GM12801 (cell line): ENCODE results near the gene NOSTRIN.

Source experiments
- TF ChIP-seq, protein P1 (sequence below): IDR thresholded peaks from one replicate; pipeline ENCODE4 v1.5.1; 2011; ENCODE audit warnings: control low read depth; ENCODE audit not compliant: insufficient read length; ENCODE audit errors: extremely low read depth

Gene NOSTRIN

DNA sequence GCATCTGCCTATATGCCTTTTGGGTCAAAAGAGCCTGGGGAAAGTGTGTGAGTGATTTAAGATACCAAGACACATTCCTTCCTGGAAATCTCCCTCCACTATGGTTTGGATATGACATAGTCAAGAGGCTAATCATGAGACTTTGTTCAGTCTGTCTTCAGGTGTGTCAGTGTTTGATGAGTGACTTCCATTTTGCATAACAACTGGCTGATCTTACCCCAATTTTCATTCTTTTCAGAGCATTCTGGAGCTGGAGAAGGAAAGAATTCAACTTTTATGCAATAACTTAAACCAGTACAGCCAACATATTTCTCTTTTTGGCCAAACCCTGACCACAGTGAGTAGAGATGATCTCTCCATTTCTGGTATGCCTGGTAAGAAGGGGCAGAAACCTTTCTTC lies 48.4 kb downstream of the NOSTRIN start:
- TF ChIP-seq, protein P1, sequence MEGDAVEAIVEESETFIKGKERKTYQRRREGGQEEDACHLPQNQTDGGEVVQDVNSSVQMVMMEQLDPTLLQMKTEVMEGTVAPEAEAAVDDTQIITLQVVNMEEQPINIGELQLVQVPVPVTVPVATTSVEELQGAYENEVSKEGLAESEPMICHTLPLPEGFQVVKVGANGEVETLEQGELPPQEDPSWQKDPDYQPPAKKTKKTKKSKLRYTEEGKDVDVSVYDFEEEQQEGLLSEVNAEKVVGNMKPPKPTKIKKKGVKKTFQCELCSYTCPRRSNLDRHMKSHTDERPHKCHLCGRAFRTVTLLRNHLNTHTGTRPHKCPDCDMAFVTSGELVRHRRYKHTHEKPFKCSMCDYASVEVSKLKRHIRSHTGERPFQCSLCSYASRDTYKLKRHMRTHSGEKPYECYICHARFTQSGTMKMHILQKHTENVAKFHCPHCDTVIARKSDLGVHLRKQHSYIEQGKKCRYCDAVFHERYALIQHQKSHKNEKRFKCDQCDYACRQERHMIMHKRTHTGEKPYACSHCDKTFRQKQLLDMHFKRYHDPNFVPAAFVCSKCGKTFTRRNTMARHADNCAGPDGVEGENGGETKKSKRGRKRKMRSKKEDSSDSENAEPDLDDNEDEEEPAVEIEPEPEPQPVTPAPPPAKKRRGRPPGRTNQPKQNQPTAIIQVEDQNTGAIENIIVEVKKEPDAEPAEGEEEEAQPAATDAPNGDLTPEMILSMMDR: no peak

GRCh38 chr2:168851674-168852320 lies 49.4 kb downstream of the NOSTRIN start:
- TF ChIP-seq, protein P1: no peak

DNA sequence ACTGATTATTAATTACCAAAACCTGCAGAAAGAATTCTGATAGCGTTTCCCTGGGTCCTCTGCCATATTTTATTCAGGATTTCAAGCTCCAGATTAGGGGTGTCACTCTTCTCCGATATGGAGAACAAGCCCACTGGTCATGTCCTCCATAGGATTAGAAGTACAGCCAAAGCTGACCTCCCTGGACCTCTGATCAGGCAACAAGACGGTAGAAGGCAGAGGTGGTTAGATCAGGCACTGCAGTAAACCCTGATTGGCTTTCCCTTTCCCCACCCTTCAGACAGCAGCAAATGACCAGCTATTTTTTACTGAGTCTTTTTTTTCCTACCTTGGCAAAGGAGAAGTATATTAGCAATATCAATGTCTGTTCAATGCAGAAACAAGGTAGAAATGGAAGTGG lies 50.0 kb downstream of the NOSTRIN start:
- TF ChIP-seq, protein P1: no peak

DNA sequence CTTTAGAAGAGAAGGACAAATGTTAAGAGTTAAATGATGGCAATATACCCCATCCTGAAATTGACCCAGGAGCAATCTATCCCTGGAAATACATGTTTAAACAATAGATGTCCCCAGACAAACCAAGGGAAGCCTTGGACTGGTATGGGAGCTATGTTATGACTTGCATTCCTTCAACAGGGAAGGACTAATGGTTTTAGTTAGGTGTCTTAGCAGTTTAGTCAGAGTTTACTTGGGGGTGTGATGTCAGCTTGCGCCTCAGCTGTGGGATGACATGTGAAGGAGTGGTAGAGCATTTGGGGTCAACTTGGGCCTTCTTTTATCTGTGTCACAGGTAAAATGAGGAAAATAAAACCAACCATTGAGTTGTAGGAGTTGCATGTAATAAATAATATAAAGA lies 51.0 kb downstream of the NOSTRIN start:
- TF ChIP-seq, protein P1: no peak

DNA sequence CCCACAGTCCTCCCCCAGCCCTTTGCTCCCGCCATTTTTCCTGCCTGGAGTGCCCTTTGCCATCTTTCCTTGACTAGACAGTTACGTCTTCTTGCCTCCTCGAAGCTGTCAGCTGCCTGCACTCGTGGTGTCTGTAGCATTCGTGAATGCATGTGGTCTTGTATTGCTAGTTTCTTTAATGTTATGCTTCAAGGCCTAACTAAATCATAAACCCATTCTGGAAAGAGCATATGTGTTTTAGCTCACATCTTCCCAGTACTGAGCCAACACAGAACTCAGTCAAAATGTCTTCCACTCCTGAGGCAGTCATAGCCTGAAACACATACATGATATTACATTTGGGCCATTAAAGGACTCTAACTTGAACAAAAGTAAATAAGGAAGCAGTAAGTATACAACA lies 52.2 kb downstream of the NOSTRIN start:
- TF ChIP-seq, protein P1: no peak

GRCh38 chr2:168855601-168856000 lies 53.2 kb downstream of the NOSTRIN start:
- TF ChIP-seq, protein P1: no peak

DNA sequence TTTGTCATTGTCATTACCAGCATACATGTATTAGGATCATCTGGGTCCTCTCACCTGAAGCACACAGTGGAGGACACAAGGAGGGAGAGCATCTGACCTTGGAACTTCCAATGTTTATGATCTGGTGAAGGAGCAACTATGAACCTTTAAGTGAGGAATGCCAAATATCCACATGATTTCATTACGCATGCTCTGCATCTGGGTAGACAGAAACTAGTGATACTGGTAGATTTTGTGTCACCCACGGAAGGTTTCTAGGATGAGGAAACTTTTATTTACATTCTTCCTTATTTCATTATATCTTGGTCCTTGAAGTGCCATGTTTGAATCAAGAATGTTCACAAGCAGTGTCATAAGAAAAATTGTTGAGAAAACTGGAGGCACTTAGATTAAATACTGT lies 55.7 kb downstream of the NOSTRIN start:
- TF ChIP-seq, protein P1: no peak
